HG03469 (cell line): ENCODE results near the gene FOXL1.

ENCODE experiments used
- ATAC-seq: cut with Tn5 transposase; IDR thresholded peaks from one replicate; pipeline ENCODE4 v1.9.1; 2021; ENCODE audit warnings: mild to moderate bottlenecking, moderate library complexity, moderate number of reproducible peaks; ENCODE audit not compliant: unreplicated experiment

Gene FOXL1

GRCh38 chr16:86567701-86568581 lies 10.4 kb upstream of the FOXL1 start:
- ATAC-seq = no peak

DNA sequence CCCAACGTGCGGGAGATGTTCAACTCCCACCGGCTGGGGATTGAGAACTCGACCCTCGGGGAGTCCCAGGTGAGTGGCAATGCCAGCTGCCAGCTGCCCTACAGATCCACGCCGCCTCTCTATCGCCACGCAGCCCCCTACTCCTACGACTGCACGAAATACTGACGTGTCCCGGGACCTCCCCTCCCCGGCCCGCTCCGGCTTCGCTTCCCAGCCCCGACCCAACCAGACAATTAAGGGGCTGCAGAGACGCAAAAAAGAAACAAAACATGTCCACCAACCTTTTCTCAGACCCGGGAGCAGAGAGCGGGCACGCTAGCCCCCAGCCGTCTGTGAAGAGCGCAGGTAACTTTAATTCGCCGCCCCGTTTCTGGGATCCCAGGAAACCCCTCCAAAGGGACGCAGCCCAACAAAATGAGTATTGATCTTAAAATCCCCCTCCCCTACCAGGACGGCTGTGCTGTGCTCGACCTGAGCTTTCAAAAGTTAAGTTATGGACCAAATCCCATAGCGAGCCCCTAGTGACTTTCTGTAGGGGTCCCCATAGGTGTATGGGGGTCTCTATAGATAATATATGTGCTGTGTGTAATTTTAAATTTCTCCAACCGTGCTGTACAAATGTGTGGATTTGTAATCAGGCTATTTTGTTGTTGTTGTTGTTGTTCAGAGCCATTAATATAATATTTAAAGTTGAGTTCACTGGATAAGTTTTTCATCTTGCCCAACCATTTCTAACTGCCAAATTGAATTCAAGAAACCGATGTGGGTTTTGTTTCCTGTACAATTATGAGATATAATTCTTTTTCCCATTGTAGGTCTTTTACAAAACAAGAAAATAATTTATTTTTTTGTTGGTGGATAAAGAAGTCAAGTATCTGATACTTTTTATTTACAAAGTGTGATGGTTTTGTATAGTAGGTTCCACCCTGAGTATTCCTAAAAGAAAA lies 9.4 kb upstream of the FOXL1 start:
- ATAC-seq = no peak

DNA sequence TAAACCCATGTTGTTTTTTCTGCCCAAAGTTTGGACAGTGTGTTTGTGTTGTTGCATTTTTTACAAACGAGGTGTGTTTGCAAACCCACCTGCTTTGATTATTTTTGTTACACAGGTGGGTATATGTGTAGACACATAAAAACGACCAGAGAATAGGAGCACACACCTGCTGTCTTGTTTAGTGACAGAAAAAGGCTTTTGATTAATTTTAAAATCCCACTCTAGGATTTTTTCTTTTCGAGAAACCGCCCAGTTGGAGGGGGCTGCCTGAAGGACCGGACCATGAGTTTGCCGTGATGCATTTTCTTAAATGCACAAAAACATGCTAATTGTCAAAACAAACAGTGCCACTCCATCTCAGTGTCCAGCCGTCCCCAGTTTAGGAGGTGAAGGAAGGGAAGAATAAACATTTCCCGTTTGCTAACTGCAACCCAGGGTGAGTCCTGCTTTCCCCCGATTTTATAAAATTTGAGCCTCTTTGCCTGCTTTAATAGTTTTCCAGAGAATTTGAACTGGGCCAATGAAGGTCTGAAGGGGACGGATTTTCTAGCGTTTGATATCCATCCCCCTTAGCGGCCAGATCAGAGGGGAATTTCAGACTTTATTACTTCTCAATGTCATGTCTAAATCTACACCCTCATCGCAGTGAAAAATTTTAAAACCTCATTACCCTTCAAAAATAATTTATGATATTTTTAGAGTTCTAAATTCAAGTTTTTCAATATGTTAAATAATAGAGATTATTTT lies 8.5 kb upstream of the FOXL1 start:
- no peak for ATAC-seq

GRCh38 chr16:86570558-86571529 lies 7.5 kb upstream of the FOXL1 start:
- ATAC-seq = no peak

DNA sequence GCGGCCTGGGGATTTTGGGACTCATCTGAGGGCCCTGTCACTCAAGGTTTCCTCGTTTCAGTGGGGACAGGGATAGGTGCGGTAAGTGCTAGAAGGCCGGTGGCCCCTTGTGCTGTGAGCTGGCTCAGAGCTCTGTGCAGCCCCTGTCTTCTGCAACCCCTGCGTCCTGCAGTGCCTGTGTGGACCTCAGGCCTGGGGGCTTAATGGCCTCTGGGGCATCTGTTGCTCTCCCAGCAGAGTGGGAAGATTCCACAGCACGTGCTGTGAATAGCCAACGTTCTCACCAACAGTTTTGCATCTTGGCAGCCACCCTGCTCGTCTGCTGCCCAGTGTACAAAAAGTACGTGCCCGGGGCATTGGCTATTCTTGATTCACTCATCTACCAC lies 6.8 kb upstream of the FOXL1 start:
- no peak for ATAC-seq

DNA sequence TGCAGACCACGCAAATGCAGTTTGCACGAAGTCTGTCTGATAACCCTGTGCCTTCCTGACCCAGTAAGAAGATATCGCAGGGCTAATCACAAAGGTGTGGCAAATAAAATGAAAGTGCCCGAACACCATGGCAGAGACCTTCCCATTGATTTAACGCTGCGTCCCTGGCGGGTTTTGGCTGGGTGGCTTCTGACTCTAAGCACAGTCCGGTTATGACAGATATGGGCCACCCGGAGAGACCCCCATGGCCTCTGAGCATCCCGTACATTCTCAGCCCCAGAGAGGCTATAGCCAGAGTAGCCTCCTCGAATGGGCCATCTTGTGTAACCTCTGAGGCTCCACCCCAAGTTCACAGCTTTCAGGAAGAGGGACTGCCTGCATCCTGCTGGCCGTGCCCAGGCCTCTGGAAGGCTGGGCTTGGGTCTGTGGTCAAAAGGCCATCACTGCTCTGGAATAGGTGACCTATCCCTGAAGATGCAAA lies 6.3 kb upstream of the FOXL1 start:
- no peak for ATAC-seq

- ATAC-seq = no peak
Measured at GRCh38 chr16:86572606-86573005, 5.7 kb upstream of the FOXL1 start.

DNA sequence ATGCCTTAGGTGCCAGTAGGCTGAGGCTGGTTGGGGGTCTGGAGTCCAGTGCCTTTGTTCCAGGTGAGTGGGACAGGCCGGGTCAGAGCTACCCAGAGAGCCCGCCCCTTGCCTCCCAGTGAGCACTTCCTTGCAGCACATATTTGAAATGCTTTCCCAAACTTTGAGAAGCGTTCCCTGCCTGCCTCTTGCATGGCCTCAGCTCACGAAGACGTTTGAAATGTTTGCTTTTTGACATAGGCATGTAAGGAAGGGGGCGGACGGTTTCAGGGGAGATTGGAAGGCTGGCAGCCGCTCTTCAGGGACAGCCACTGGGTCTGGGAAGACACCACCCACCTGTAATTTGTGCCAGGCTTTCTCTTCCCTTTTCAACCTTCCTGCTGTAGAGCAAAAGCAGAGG lies 5.1 kb upstream of the FOXL1 start:
- no peak for ATAC-seq

GRCh38 chr16:86573646-86574508 lies 4.5 kb upstream of the FOXL1 start:
- ATAC-seq = no peak

- no peak for ATAC-seq
Measured at GRCh38 chr16:86574646-86575045, 3.7 kb upstream of the FOXL1 start.

DNA sequence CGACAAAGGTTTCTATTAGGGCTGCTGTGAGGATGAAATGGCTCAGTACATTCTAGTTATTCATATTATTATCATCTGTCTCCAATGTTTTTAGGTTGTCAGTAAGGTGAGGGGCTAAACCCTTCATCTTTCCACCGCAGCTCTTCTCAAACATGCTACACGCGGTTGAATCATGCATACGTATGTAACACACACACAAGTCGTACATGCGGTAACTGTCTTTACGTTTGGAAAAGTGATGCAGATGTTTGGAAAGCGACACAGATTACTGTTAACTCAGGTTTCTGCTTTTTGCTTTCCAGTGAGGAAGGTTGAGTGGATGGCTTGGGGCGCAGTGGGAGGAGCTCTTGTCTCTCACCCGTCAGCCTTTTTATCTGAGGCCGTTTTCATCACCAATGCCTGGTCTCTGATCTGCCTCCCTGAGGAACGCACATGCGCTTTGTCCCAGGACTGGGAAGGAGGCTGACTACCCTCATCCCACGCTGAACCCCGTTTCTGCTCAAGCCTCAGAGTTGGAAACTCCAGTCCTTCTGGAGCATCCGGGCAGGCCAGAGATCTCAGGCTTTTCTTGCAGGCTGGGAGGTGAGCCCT lies 3.2 kb upstream of the FOXL1 start:
- no peak for ATAC-seq

DNA sequence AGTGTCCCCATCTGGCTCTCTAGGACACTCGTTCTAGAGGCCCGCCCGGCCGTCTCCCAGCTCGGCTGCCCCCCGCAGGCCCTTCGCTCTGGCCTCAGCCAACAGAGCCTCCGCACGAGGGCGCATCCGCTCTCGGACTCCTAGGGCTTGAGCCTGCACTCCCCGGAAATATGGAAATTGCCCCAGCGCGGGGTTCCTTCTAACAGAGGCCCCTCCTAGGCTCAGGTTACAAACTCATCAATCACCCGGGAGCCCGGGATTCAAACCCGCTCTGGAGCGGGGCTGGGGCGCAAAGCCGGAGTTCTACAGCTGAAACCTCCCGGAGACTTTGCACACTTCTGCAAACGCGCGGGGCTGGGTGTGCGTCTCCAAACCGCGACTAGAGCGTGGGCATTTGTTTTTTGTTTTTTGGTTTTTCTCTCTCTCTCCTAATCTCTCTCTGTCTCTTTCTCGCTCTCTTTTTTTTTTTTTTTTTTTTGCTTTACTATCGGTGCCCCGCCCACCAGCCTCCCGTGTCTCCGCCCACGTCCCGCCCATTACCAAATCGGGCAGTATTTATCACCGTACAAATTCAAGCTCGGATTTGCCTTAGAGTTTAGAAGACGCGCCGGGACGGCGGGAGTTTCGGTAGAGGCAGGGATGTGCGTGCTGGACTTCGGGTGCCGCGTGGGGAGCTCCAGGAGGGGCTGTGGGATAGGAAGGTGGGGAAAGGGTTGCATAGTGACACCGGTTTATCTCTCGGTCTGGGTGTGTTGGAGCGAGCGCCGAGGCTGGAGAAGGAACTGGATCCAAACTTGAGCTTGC lies 2.4 kb upstream of the FOXL1 start:
- ATAC-seq = no peak

GRCh38 chr16:86576591-86577313 lies 1.6 kb upstream of the FOXL1 start:
- no peak for ATAC-seq

GRCh38 chr16:86577314-86577971 lies 906 bp upstream of the FOXL1 start:
- no peak for ATAC-seq

GRCh38 chr16:86578611-86579267 lies 390 bp downstream of the FOXL1 start:
- ATAC-seq = no peak
